C1 segment of cervical spinal cord (tissue), 14 donors: Measurements from ENCODE around the gene BRD1.
A peak's percentile ranks its signal among the peaks of the same experiment; 100 is the strongest.
"Not testable (repeated sequence)": the region's sequence is repeated elsewhere in the genome, so short reads cannot be mapped to it uniquely, and the experiment has no call there.

Source experiments
- DNase-seq, 14 donors: peaks; one replicate each; lab custom pipeline; 2025; lab: John Stamatoyannopoulos, UW

BRD1 gene

DNA sequence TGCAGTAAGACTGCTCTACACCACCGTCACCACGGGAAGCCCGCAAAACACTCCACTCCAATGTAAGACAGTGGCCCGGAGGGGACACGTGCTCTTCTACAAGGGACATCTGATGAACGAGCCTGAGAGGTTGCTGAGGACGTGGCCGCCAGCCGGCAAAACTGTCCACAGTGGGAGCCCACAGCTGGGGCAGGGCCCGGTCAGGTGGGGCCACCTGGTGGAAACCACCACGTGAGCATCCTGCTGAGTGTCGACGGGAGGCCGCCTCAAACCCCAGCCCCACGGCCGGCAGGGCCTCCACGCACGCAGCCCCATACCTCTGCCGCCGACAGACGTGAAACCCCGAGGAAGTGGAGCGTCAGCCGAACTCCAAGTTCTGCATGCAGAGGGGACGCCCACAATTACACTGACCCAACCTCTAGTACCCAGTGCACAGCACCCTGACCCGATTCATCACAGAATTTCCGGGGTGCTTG lies 42.6 kb downstream of the BRD1 start:
- DNase-seq: no peak

DNA sequence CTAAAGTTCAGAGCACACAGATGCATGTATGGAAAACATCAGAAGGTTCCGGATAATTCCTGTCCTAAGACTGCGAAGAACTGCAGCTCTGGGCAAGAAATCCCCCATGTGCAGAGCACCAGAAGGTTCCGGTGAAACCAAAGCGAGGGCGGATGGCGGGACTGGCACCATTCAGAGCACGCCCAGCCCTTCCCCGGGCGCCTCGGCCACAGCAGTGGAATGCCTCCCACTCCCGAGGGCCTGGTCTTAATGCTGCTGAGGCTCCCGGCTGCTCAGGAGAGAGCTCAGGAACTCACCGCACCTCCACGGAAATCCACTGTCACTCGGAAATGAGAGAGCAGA lies 43.1 kb downstream of the BRD1 start:
- DNase-seq: peak in 1 of 14 donors; percentile 65

DNA sequence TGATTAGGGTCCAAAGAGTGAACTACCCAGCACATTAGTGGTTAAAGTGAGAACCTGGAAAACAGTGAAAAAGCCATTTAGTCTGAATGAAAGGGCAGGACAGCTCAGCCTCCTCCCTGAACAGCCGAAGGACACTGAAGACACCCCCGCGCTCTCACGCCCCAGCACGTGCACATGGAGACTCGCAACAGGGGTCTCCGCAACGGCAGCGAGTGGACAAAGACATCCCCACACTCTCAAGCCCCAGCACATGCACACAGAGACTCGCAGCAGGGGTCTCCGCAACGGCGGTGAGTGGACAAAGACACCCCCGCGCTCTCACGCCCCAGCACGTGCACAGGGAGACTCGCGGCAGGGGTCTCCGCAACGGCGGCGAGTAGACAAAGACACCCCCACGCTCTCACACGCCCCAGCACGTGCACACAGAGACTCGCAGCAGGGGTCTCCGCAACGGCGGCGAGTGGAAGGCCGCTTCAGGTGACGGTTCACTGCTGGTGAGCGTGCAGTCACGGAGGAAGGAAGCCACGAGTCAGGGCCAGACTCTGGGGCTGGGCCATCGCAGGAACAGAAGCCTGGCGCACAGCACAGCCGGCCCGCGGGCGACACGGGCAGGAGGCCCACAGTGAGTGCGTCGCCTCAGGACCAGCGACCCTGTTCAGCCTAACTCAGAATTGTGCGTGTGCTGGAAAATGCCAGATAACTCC lies 43.6 kb downstream of the BRD1 start:
- DNase-seq: peak in 1 of 14 donors; percentile 65

DNA sequence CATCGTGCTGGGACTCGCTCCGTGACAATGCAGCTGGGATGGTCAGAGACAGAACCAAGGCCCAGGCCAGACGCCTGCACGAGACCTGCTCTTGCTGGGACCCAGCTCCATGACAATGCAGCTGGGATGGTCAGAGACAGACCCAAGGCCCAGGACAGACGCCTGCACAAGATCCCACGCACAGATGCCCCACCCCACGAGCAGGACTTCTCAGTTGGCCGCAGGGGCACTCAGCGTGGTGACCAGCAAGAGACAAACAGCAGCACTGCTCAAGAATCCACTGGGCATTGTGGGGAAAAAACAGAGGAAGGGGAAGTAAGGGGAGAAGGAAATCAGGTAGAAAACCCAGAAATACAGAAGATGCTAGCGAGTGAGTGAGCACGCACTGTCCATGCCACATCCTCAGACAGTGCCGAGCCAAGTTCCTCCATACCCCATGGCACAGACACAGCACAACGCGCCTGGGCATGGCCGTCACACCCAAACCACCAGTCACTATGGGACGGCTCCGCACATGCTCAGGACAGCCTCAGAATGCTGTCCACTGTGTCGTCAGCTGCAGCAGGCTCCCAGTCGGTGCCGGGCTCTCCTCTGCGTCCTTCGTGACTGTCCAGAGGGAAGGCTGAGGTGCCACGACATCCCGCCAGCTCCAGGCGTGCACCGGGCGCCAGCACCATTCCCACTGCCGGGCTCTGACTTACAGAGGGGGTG lies 44.5 kb downstream of the BRD1 start:
- no peak for DNase-seq

DNA sequence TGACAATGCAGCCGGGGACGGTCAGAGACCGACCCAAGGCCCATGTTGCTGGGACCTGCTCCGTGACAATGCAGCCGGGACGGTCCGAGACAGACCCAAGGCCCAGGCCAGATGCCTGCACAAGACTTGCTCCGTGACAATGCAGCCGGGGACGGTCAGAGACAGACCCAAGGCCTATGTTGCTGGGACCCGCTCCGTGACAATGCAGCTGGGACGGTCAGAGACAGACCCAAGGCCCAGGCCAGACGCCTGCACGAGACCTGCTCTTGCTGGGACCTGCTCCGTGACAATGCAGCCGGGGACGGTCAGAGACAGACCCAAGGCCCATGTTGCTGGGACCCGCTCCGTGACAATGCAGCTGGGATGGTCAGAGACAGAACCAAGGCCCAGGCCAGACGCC lies 45.8 kb downstream of the BRD1 start:
- DNase-seq: not testable (repeated sequence)

DNA sequence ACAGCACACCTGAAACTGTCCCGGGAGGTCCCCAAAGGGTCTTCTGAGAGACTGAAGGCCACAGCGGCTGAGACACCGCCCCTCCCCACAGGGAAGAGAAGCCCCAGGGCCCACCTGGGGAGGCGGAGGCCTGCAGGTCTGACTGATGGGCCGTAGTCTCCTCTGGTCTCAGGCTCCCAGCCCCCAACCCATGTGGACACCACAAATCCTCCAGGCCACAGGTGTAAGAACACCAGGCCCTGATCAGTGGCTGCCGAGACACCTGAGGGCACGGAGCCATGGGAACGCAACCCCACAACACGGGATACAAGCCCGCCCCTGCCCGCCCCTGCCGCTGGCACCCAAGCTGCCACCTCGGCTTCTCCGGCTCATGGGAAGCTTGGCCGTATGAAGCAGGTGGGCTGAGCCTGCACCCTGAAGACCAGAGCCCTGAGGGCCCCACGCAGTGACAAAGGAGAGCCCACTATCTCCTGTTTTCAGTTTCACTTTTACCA lies 46.3 kb downstream of the BRD1 start:
- no peak for DNase-seq

DNA sequence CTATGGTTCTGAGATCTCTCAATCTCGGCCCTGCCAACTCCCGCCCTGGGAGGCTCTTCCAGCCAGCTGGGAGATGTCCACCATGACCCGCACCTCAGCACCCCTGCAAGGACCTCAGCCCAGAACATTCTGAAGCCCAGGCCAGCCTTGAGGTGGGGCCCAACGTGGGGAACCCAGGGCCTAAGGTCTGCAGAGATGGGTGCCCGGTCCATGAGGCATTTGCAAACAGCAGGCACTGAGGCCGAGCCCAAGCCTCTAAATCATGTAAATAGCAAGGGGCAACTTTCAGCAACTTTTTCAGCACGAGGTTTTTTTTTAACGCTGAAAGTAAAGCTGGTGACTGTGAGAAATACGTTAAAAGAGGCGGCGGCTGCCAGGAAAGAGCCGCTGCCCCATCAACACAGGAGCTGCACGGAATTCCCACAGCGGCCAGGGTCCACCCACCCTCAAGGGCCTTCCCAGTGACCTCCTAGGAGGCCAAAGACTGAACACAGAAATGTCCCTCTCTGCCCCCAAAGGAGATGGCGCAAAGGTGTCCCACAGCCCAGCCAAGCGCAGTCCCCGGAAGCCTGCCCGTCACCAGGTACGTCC lies 46.9 kb downstream of the BRD1 start:
- DNase-seq: no peak

DNA sequence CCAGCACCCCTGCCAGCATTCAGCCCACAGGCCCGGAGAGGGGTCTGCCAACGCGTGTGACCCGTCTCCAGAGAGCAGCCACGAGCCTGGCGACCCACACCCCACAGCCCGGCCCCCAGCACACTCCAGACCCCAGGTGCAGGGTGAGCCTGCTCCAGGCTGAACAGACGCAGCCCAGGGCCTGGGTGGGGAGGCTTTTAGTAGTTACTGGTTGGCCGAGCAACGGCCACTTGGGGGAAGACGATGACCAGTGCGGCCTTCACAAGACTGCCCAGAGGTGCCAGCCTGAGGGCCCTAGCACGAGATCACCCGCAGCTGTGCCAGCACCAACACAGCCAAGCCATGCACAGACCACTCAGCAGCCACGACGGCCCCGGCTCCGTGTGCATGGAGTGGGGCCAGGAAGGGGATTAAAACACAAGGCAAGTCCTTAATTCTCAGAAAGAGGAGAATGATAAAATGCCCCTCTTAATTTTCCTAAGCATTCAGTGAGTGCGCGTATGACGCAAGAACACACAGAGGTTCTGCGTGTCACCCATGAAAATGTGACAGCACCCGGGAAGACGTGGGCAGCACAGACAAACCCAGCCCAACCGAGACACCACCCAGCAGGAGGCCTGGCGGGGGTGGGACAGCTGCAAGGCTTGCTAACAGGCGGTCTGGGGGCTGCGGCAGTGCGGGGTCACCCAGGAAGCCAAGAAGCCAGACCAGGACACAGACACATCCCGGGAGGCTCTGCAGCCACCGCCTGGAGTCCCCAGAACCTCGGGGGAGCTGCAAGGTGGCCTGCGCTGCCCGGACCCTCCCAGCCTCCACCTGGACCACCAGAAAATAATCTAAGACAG lies 47.6 kb downstream of the BRD1 start:
- DNase-seq: no peak

DNA sequence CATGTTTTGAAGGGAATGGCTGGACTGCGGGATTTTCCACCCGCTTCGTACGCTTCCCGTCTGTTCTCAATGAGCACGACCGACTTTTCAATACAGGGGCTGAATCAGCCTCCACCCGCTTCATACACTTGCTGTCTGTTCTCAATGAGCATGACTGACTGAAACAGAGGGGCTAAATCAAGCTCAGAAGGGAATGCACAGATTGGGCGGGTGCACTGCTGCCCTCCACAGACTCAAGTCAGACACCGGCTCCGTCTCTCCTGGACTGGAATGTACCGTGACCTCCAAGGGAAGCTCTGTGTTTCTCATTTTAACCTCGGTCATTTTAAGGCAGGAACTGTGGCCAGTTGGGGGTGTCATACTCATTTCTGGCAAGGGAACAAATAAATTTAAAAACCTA lies 48.5 kb downstream of the BRD1 start:
- DNase-seq: no peak

DNA sequence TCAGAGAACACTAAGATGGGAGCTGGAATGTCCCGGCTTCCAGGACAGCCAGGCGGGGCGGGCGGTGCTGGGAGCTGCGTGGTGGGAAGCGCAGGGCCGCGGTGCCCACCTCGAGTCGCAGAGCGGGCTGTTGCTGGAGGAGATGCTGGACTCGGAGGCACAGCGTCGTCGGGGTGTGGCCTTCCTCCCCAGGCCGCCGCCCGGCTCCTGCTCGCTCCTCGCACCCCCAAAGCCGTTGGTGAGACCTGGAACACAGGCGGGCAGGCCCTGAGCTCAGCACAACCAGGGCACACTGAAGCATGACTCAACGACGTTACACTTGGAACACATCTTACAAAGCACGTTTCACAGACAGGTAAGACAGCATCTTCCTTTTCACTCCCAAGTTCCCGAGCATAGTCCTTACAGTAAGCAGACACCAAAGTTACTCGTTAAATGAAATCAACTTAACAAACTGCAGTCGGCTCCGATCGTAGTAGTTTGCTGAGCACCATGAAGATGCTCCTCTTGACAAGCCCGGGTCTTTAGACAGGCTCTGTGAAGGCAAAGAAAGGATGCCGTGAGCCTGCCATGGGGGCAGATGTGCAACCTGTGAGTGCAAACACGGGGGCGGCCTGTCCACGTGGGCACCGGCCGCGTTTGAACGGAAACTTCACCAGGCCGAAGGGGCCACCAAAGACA lies 50.0 kb downstream of the BRD1 start:
- DNase-seq: no peak

DNA sequence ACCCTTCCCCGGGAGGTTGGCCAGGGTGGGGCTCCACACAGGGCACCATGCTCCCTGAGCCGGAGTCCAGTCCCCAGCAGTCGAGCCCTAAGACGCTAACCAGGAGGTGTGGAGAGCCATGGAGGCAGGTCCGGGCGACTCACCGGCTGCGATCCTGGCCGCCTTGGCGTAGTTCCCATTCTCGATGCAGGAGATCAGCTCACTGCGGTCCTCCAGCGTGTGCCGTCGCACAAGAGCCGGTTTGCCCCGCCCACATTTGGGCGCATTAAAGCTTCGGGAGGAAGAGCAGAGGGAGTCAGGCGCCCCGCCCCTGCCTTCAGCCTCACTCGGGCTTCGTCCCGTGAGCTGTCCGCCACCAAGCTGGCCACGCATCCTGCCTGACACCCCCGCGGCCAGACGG lies 50.8 kb downstream of the BRD1 start:
- DNase-seq: no peak

DNA sequence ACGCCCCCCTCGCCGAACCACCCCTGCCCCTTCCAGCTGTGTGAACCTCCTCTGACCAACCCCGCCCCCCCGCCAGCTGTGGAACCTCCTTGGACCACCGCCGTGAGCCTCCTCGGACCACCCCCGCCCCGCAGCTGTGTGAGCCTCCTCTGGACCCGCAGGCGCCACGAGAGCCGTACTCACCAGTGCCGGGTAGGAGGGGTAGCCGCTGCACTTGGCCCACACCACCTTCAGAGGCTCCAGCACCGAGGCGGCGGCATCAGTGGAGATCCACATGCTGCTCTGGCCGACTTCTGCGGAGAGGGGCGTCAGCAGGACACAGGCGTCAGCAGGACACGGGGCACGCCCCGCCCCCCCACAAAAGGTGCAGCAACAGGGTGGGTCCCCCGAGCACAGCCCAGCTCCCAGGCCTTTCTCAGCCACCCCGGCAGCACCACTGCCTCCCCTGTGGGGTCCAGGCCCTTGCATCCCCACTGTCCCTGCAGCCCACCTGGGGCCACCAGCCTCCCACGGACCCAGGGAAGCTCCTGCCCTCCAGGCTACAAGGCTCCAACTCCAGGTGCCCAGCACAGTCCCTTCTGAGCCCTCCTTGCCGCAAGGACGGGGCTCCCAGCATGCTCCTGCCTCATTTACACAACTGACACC lies 51.7 kb downstream of the BRD1 start:
- DNase-seq: no peak

DNA sequence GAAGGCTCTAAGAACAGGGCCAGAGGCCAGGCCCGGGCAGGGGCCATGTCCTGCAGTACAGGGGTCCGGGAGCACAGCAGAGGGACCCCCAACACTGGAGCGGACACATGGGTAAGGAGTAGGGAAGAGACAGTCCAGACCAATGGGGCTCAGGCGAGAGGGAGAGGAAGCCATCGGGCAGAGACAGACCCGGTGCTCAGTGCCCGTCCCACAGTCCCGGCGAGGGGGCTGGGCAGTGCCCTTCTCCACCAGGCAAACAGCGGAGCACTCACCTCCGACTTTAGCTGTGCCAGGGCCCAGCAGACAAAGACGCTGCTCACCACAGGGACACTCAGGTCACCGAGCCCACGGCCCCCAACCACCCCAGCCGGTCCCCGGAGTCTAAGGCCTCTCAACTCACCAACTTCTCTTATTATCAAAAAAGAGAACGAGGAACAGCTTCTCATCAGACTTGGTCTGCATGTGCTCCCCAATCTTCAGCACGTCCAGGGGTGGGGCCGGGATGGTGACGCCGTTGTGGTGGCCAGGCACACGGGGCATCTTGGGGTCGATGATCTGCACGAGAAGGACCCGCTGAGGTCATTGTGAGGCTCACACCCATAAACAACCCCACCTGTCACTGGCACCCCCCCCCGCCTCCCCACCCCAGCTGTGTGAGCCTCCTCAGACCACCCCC lies 52.3 kb downstream of the BRD1 start:
- no peak for DNase-seq

DNA sequence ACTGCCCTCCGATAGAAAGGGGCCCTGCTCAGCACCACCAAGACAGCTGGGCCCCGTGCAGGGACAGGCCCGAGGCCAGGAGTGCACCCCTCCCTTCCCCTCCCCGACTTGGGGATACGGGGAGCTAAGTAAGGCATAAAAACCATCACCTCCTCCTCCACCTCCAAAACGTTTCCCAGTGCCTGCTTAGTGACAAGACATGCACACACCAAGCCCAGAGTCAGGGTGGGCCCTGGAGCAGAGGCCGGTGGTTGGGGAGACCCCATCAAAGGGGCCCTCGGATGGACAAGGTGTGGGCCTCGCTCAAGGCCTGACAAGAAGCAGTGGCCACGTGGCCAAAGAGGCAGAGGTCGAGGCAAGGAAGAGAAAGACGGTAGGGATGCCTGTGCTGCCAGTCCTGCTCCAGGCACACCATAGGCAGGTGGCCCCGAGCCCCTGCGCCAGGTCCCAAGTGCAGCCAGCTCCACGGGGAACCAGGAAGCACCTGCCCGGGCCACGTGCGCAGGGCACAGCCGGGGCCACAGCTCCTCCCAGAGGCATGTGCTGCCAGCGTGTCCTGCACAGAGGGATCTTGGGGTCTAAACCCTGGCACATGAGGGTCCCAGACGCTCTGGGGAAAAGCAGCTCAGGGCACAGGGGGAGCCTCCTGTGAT lies 53.0 kb downstream of the BRD1 start:
- DNase-seq: peak in 1 of 14 donors; percentile 15

DNA sequence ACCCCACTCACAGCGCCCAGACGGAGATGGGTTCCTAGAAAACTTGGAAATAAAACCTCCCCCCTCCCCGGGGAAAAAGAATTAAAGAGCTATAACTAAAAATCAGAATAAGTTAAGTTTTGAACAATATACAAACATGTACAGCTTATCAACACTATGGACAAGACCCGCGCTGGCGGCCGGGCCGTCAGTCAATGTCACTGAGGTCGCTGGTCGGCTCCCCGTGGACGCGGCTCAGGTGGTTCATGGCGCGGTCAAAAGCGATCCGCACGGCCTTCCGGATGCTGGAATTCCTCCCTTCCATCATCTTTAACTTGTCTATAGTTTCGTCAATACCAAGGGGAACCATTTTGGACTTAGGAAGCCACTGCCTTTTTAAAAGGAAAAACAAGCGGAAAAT lies 53.6 kb downstream of the BRD1 start:
- no peak for DNase-seq

DNA sequence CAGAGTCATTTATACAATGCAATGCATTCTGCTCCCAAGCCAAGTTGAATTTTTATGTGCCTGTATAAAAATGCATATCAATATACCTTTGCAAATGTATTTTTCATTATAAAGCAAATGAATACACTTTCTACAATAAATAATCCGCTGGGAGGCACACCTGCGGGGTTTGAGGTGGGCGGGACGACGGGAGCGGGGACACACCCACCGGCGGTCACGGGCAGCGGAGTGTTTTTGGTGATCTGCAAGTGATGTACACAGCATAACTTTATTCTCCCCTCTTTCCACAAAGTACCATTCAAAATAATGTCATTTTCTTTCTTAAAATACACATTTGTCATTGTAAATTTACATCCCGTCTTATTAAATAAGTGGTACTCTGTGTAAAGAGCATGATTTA lies 54.1 kb downstream of the BRD1 start:
- no peak for DNase-seq

DNA sequence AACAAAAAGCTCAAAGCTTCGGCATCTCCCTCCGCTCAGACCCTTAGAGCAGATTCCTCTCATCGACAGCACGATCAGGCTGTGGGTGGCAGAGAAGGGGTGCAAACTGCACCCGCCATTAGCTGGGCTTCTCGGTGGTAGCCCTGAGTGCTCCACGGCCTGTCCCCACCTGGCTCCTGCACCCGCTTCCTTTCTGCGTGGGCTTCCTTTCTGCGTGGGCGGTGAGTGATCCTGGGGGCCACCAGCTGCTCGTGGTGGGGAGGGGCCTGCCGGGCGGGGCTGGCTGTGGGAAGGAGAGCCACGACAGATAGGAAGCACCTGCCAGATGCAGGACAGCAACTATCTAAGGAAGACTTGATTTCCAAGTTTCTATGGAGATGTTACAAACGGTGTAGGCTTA lies 55.0 kb downstream of the BRD1 start:
- DNase-seq: no peak

DNA sequence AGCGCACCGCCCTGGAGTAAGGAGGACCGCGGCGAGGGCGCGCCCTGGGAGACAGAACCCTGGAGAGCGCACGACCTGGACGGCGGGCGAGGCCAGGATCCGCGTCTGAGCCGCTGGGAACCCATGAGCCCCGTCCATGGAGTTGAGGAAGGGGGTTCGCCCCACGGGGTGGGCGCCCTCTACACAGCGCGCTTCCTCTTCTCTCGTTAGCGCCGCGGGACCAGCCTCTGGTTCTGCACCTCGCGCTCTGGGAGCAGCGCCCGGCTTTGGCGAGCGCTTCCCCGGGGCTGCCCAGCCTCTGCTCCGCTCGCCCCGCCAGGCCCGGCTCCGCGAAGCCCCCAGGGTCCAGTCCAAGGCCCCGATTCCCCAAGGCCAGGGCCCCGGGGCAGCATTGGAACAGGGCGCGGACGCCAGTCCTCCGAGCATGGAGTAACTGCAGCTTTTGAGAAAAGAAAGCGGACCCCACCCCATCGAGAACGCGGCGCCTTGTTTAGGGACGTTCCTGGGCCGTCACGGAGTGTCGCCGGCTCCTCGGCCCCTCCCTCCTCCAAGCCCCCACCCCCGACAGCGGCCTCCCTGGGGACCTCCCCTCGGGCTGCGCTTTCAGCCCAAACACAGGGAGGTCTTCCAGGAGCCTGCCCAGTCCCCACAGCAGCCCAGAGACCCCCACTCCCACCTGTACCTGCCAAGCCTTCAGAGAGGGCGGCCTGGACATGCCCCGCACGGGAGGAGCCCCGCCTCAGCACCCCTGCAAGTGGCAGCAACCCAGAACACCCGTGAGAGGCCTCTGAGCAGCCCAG lies 56.2 kb downstream of the BRD1 start:
- DNase-seq: no peak
